GM12875 (cell line): ENCODE measurements around the gene ZFHX3.

Experiments
- H3K4me3 ChIP-seq: one replicate; pipeline ENCODE4 v1.5.1; 2011; ENCODE audit warnings: low read depth, low read length, control low read depth
- CTCF ChIP-seq: IDR thresholded peaks from 2 replicates; pipeline ENCODE4 v1.5.1; 2011; ENCODE audit warnings: low read depth, mild to moderate bottlenecking, control low read depth, inconsistent platforms, low read length, moderate library complexity, borderline replicate concordance; ENCODE audit not compliant: insufficient read depth

ZFHX3 gene

GRCh38 chr16:73006026-73006425, 41.9 kb downstream of the ZFHX3 start:
- TF ChIP-seq CTCF: no peak
- H3K4me3 ChIP-seq: no peak overlapping the region

DNA sequence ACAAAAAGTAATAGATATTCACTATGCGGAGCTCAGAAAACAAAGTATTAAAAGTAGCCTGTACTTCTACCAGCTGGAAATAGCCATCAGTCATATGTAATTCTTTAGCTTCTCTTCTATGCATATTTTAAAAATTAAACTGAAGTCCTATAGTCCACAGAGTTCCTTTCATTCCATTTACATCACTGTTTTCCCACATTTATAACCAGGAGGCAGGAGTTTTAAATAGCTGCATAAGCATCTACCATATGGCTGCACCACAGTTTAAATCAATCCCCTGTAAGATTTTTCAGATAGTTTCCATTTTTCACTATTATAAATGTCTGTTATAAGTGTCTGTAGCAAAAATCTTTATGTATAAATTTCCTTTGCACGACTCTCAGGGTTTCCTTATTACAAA, 45.1 kb downstream of the ZFHX3 start:
- TF ChIP-seq CTCF: no peak
- no peak overlapping the region for H3K4me3 ChIP-seq

DNA sequence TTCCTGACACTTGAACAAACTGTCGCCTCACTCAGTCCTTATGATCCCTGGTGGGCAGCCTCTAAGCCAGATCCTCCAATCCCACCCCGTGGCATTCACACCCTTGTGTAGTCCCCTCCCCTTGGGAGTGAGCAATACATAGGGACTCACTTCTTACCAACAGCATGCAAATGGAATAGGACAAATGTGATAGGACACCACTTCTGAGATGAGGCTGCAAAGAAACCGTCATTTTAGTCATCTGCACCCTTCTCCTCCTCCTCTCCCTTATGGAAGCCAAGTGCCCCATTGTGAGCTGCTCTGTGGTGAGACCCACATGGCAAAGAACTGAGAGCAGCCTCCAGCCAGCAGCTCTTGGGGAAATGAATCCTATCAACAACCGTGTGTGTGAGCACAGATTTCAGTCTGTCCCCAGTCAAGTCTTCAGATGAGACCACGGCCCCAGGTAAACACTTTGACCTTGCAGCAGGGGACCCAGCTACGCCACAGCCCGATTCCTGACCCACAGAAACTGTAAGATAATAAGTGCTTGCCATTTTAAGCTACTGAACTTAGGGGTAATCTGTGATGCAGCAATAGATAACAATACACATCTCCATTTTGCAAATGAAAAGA, 46.9 kb downstream of the ZFHX3 start:
- H3K4me3 ChIP-seq: no peak overlapping the region
- TF ChIP-seq CTCF: no peak

DNA sequence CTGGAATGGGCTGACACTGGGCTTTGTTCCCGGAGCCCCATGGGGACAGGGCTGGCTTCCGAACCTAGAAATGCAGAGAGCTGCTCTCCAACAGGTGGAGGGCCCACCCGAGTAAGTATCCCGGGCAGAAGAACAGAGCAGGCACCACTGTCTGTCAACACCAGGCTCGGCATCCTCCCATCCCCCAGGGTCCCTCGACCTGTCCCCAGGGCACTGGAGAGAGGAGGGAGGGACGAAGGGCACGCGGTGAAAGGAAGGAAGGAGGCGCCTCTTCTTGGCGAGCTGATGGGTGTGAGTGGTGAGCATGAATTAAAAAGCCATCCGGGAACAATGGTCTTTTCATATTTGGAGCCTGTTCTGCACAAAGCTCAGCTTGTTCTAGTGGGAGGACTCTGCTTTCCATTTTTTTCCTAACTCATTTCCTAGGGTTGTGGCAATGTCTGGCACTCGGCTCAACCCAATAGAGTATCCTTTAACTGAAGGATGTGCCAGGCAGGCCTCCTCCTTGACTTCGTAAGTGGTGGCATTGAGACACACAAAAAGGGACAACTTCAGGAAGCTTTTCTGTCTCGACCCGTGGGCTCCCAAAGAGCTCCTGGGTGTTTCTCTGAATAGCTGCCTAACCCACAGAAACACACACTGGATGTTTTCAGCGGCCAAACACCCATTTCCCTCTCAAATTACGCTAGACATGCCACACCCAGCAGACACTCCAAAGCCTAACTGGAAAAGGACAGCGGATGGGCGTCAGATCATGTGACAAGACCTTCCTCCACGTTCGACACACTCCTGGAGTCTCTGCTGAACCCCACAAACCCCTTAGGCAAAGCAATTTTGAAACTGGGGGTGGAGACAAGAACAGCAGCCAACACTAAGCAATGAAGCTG, 47.7 kb downstream of the ZFHX3 start:
- TF ChIP-seq CTCF: no peak
- no peak overlapping the region for H3K4me3 ChIP-seq

- H3K4me3 ChIP-seq: no peak overlapping the region
- no peak for TF ChIP-seq CTCF
Measured at GRCh38 chr16:72999541-73000019, 48.3 kb downstream of the ZFHX3 start.

- no peak for TF ChIP-seq CTCF
- no peak overlapping the region for H3K4me3 ChIP-seq
Measured at GRCh38 chr16:72997141-72997542, 50.8 kb downstream of the ZFHX3 start.
